ENCODE measurements around the gene PODXL. TPM values are rescaled to one million over a fixed set of nuclear protein-coding genes. Genes with fewer than 3 reads are reported as not detected.

PODXL gene
- total and polyA plus RNA-seq, 2 experiments from 2014 or later, result 220 to 727 TPM

GRCh38 chr7:131546583-131547141 lies 9.8 kb downstream of the PODXL start:
- peaks cover 95% of the 10 kb centered on the region for H4K20me1 ChIP-seq (replicated peaks; ENCODE audit: insufficient read depth)
- H3K4me3 Mint-ChIP-seq, result peak overlapping the region; percentile 38; the same call in 2 of the 3 replicates
- H3K27me3 ChIP-seq (ENCODE audit: insufficient read depth), result no peaks in the 10 kb centered on the region
- peak; percentile 70 for ATAC-seq
- peaks cover 100% of the 10 kb centered on the region for H3K79me2 ChIP-seq (replicated peaks; ENCODE audit: insufficient read depth)
- peaks cover 12% of the 10 kb centered on the region; the same call in 1 of the 2 replicates for H3K36me3 ChIP-seq (ENCODE audit: insufficient read depth)
- peak; percentile 95 for DNase-seq (ENCODE audit: low spot score)
- no peaks in the 10 kb centered on the region for H3K9me3 Mint-ChIP-seq
- peaks cover 32% of the 10 kb centered on the region for H3K27me3 Mint-ChIP-seq (ENCODE audit: insufficient read depth, low read depth, poor library complexity)
- peaks cover 85% of the 10 kb centered on the region for H3K36me3 Mint-ChIP-seq (ENCODE audit: low read depth)
- H3K9me2 ChIP-seq (ENCODE audit: insufficient read depth), result no peaks in the 10 kb centered on the region
- H3K4me1 ChIP-seq (ENCODE audit: insufficient read depth), result peaks cover 97% of the 10 kb centered on the region
- H2AFZ ChIP-seq, result no peak overlapping the region
- peaks cover 94% of the 10 kb centered on the region for H3K4me1 Mint-ChIP-seq
- TF ChIP-seq REST (IDR thresholded peaks at IDR 0.05; ENCODE audit: unreplicated experiment), result no peak
- peak; percentile 97 to 100 for TF ChIP-seq CTCF (conservative IDR thresholded peaks at IDR 0.05; ENCODE audit: low read depth in 2 of 2)
- TF ChIP-seq STAT1 (IDR thresholded peaks at IDR 0.05; ENCODE audit: unreplicated experiment), result no peak
- TF ChIP-seq CREB1 (CRISPR knock-in tag; IDR thresholded peaks at IDR 0.05; ENCODE audit: low read depth), result no peak
- H3K27ac ChIP-seq (ENCODE audit: low read depth), result peak overlapping the region; percentile 90
- H3K27ac Mint-ChIP-seq, result 0 out of 2 replicates have a peak overlapping the region, but pooled peaks have one; percentile 58
- H3K4me2 ChIP-seq, result peak overlapping the region; percentile 100; the same call in 1 of the 2 replicates
- no peak overlapping the region for H3K4me3 ChIP-seq
- peaks cover 67% of the 10 kb centered on the region for H3F3A ChIP-seq (replicated peaks; ENCODE audit: low read depth)

DNA sequence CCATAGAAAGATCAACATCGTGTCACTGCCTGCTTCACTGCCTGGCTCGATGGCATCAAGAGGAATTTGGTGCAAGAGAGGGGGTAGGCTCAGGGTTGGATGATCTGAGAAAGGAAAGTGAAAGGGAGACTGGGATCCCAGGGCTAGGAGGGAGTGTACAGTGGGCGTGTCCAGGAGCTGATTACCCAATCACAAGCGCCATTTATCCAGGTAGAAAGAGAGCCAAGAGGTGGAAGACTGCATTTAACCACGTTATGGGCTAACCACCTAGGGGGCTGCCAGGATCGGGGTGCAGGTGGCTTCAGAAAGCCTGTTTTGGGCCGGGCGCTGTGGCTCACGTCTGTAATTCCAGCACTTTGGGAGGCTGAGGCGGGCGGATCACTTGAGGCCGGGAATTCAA lies 10.3 kb downstream of the PODXL start:
- Mint-ChIP-seq H3K9me3 (no peaks in the 10 kb centered on the region), H3K4me3 (peak overlapping the region; percentile 31; the same call in 2 of the 3 replicates), H3K36me3 (ENCODE audit: low read depth) (peaks cover 83% of the 10 kb centered on the region), H3K27me3 (ENCODE audit: insufficient read depth, low read depth, poor library complexity) (peaks cover 28% of the 10 kb centered on the region), H3K27ac (peak overlapping the region; percentile 58; the same call in 1 of the 2 replicates), H3K4me1 (peaks cover 94% of the 10 kb centered on the region)
- Histone ChIP-seq H4K20me1 (replicated peaks; ENCODE audit: insufficient read depth) (peaks cover 96% of the 10 kb centered on the region), H3K4me1 (ENCODE audit: insufficient read depth) (peaks cover 95% of the 10 kb centered on the region), H3K9me2 (ENCODE audit: insufficient read depth) (no peaks in the 10 kb centered on the region), H2AFZ (no peak overlapping the region), H3F3A (replicated peaks; ENCODE audit: low read depth) (peaks cover 63% of the 10 kb centered on the region), H3K36me3 (ENCODE audit: insufficient read depth) (peaks cover 10% of the 10 kb centered on the region; the same call in 1 of the 2 replicates), H3K27ac (ENCODE audit: low read depth) (no peak overlapping the region), H3K4me3 (peak overlapping the region; percentile 7), H3K27me3 (ENCODE audit: insufficient read depth) (no peaks in the 10 kb centered on the region), H3K79me2 (replicated peaks; ENCODE audit: insufficient read depth) (peaks cover 100% of the 10 kb centered on the region), H3K4me2 (peak overlapping the region; percentile 69)
- DNase-seq (ENCODE audit: low spot score) (no peak), ATAC-seq (peak; percentile 3; the same call in 2 of the 3 replicates)
- TF ChIP-seq POLR2AphosphoS5 (IDR thresholded peaks at IDR 0.05; ENCODE audit: low read depth), result peak; percentile 35; the same call in 1 of the 2 replicates
- no peak for TF ChIP-seq CREB1 (CRISPR knock-in tag; IDR thresholded peaks at IDR 0.05; ENCODE audit: low read depth)
